H54 (cell line): ENCODE data around the gene TTLL12.

ENCODE experiments used
- DNase-seq: peaks from one replicate; pipeline ENCODE4 v3.0.0; 2011; ENCODE audit warnings: low spot score, mixed read lengths; ENCODE audit not compliant: insufficient read length
- FAIRE-seq: peaks from 3 replicates; lab custom pipeline; 2011; peaks lifted over from hg19 to GRCh38; lab: Jason Lieb, UNC
- POLR2A ChIP-seq: IDR thresholded peaks from 2 replicates; pipeline ENCODE4 v1.6.1; 2011; ENCODE audit warnings: low read depth, mild to moderate bottlenecking, low read length

TTLL12 gene

GRCh38 chr22:43225609-43226008 is 38.7 kb upstream of the TTLL12 start:
- no peak for FAIRE-seq
- no peak for DNase-seq
- no peak for TF ChIP-seq POLR2A

DNA sequence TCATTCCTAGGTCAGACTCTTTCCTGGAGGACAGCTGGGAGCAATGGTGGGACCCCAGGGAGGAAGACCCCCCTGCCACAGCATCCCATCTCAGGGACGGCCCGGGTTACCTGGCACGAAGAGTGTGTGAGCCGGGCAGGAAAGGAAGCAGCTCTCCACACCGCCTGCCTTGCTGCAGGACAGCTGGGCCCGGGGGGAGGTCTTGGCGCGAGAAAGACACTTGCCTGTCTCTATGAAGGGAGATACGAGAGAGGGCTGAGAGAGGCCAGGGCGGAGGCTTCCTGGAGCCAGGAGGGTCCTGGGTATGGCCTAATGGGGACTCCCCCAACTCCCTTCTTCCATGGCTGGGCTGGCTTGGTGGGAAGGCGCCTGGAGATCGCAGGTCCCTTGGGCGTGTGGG is 36.1 kb upstream of the TTLL12 start:
- TF ChIP-seq POLR2A, result no peak
- no peak for DNase-seq
- no peak for FAIRE-seq

GRCh38 chr22:43222262-43222661 is 35.3 kb upstream of the TTLL12 start:
- no peak for DNase-seq
- no peak for FAIRE-seq
- no peak for TF ChIP-seq POLR2A

GRCh38 chr22:43220625-43221380 is 33.9 kb upstream of the TTLL12 start:
- no peak for TF ChIP-seq POLR2A
- no peak for DNase-seq
- FAIRE-seq, result no peak

DNA sequence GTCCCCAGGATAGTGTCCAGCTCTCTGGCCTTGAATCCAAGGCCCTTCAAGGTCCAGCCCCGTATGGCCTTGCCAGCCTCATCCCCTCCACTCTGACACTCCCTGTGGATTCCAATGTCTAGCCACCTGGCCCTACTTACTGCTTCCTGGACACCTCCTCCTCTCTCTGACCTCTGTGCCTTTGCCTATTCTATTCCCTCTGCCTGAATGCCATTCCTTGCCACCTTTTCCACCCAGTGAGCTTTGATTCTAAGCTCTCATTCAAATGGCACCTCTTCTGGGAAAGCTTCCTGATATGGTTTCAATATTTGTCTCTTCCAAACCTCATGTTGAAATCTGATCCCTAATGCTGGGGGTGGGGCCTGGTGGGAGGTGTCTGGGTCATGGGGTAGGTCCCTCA is 31.9 kb upstream of the TTLL12 start:
- FAIRE-seq, result no peak
- no peak for TF ChIP-seq POLR2A
- DNase-seq, result no peak

DNA sequence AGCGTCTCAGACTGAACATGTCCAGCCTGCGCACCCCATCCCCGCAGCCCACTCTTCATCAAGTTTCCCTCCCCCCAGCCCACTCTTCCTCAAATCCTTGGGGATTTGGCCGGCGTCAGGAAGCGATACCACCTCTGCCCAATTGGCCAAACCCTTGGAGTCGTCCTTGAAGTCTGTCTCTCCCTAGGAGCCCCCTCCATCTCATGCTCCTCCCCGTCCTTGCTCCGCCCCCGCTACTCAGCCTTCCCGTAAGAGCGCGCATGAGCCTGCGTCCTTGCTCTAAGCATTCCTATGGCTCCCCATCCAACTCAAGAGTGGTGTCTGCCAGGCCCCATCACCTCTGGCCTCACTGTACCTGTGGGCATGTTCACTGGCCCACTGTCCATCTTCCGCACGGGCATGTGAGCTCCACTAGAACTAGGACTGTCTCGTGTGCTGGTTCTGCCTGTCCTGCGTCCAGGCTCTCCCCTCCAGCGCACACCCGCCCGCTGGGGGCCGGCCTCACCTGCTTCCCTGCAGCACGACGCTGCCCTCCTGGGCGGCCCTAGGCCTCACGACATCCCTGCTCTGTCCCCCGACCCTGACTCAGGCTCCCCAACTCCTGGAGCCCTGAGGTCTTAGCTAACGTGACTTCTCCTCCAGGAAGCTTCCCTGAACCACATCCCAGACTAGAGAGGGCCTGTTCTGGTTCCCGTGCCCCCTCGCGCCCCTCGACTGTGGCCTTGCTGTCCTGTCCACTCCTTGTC is 30.5 kb upstream of the TTLL12 start:
- no peak for TF ChIP-seq POLR2A
- no peak for FAIRE-seq
- no peak for DNase-seq

DNA sequence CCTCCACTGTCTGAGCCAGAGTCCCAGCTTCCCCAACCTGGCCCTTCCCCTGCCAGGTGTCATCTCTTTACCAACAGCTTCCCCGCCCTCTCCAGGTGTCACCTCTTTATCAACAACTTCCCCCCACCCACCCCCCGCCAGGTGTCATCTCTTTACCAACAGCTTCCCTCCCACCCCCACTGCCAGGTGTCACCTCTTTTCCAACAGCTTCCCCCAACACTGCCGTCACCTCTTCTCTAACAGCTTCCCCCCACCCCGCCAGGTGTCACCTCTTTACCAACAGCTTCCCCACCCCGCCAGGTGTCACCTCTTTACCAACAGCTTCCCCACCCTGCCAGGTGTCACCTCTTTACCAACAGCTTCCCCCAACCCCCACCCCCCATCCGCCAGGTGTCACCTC is 29.8 kb upstream of the TTLL12 start:
- DNase-seq, result no peak
- no peak for FAIRE-seq
- no peak for TF ChIP-seq POLR2A

DNA sequence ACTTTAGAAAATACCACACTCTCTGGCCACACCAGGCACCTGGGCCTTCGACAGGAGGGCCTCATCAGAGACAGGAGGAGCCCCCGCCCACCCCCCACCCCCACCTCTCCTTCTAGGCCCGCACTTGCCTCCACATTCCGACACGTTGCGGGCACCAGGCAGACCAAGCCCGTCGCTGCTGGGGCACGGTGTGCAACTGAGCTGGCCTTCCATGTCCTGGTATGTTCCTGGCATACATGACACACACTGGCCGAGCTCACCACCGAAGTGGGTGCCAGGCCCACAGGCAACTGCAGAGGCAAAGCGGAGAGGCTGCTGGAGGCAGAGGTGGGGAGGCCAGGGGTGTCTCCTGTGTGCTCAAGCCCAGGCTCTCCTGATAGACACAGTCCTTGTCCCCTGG is 27.0 kb upstream of the TTLL12 start:
- FAIRE-seq (no peak), DNase-seq (no peak)
- no peak for TF ChIP-seq POLR2A

DNA sequence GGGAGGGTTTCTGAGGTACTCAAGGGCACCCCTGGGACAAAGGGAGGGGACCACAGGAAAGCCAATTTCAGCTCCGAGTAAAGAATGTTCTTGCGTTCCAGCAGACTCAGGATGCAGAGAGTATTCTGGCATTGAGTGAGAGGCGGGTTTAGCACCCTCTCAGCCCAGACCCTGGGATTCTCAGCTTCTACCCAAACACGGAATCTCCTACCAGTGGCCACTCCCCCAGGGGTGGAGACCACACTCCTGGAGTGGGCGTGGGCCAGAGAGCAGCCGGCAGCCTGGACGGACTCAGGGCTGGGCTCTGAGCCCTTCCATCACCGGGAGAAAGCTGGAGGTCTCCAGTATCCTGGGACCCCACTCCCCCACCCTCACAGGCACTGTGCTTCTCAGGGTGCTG is 26.1 kb upstream of the TTLL12 start:
- DNase-seq (peak; percentile 24), FAIRE-seq (no peak)
- TF ChIP-seq POLR2A, result no peak

GRCh38 chr22:43212434-43212952 is 25.6 kb upstream of the TTLL12 start:
- no peak for TF ChIP-seq POLR2A
- no peak for FAIRE-seq
- DNase-seq, result no peak

DNA sequence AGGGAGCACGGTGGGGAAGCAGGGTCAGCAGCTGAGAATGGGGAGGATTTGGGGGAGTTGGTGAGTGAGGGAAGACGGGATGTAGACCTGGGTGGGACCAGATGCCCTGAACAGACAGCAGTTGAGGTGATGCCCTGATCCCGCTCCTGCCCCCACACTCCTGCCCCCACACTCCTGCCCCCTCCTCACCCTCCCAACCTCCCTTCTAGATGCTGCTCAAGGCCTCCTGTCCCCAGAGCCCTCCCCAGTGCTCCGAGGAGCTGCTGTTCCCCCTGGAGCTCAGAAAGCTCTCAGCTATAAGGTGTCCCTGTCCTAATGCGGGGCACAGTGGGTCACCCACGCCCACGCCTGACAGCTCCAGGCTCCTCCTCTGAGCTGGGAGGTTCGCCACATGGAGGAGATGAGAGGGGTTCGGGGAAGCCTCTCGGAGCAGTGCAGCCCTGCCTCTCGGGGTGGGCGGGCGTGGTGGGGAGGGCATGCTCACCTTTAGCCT is 25.1 kb upstream of the TTLL12 start:
- DNase-seq (no peak), FAIRE-seq (no peak)
- TF ChIP-seq POLR2A, result no peak

GRCh38 chr22:43210631-43211515 is 23.9 kb upstream of the TTLL12 start:
- no peak for FAIRE-seq
- no peak for TF ChIP-seq POLR2A
- DNase-seq, result no peak

GRCh38 chr22:43209971-43210370 is 23.0 kb upstream of the TTLL12 start:
- no peak for TF ChIP-seq POLR2A
- FAIRE-seq, result no peak
- no peak for DNase-seq

DNA sequence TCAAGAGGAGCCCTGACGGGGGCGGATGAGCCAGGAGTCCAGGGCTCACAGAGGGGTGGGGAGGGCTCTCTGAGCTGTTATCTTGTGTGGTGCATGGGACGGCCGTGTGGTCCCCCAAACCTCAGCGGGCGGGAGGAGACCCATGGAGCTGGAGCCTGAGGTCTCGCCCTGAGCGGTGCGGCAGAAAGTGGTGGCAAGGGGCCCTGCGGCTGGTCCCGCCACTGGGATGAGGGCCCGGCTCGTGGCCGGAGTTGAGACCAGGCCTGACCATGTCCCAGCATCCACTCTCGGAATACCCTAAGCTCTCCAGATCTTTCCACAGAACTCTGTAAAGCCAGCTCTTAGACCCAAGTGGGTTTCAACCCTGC is 22.6 kb upstream of the TTLL12 start:
- no peak for FAIRE-seq
- no peak for DNase-seq

More for the DNA sequence above, 22.6 kb upstream of the TTLL12 start:
- TF ChIP-seq POLR2A, result no peak
